ENCODE results near the gene ORC4.

- TF ChIP-seq CREB1 (IDR thresholded peaks at IDR 0.05; ENCODE audit: low read depth) (no peak), FOXM1 (IDR thresholded peaks at IDR 0.05; ENCODE audit: borderline replicate concordance, low read depth) (no peak), TAF1 (IDR thresholded peaks at IDR 0.05; ENCODE audit: low read depth) (no peak), RAD21 (IDR thresholded peaks at IDR 0.05; ENCODE audit: low read depth) (no peak), MAX (IDR thresholded peaks at IDR 0.05) (no peak), NFIC (IDR thresholded peaks at IDR 0.05) (no peak), REST (IDR thresholded peaks at IDR 0.05; ENCODE audit: low read depth) (no peak), EP300 (IDR thresholded peaks at IDR 0.05; ENCODE audit: borderline replicate concordance) (no peak), CEBPB (IDR thresholded peaks at IDR 0.05) (no peak), YY1 (IDR thresholded peaks at IDR 0.05; ENCODE audit: low read depth) (no peak), TCF12 (IDR thresholded peaks at IDR 0.05; ENCODE audit: low read depth) (no peak), TEAD4 (IDR thresholded peaks at IDR 0.05) (no peak)
Observed at GRCh38 chr2:147996828-147997227, 23.7 kb downstream of the ORC4 start.
